Fibroblast of skin of abdomen (primary cell): ENCODE results near the gene MANF.

Source experiments
- DNase-seq: peaks from one replicate; pipeline ENCODE4 v3.0.0-alpha.2; 2013

Gene MANF

GRCh38 chr3:51436998-51437639, 52.0 kb downstream of the MANF start:
- DNase-seq = no peak
